ENCODE data around the gene MN1. TPM values are rescaled to one million over a fixed set of nuclear protein-coding genes. Genes with fewer than 3 reads are reported as not detected.

Gene MN1
- total and polyA plus RNA-seq, 8 donors, result 0.50 to 6.4 (median 2.8) TPM

- Histone ChIP-seq H3K9me3 (no peaks in the 10 kb centered on the region), H3K4me1 (peaks cover 13 to 38% (median 26%) of the 10 kb centered on the region in 4 donors), H3K4me3 (no peak overlapping the region), H3K27ac (peak overlapping the region in 4 of 5 donors; percentile 26 to 74 (median 68)), H3K36me3 (no peaks in the 10 kb centered on the region), H3K27me3 (no peaks in the 10 kb centered on the region)
- intact Hi-C loops (cut with DNase I; ENCODE audit: low total_unique reads), result no loop called here
- no peak for DNase-seq
- WGBS, 5 donors, result 32 to 54% (median 41%) methylated on average over 4 of the region's 4 CpGs
- TF ChIP-seq POLR2AphosphoS5 (IDR thresholded peaks at IDR 0.05) (no peak), POLR2A (IDR thresholded peaks at IDR 0.05) (no peak), EP300 (IDR thresholded peaks at IDR 0.05) (no peak)
- TF ChIP-seq, protein P1, sequence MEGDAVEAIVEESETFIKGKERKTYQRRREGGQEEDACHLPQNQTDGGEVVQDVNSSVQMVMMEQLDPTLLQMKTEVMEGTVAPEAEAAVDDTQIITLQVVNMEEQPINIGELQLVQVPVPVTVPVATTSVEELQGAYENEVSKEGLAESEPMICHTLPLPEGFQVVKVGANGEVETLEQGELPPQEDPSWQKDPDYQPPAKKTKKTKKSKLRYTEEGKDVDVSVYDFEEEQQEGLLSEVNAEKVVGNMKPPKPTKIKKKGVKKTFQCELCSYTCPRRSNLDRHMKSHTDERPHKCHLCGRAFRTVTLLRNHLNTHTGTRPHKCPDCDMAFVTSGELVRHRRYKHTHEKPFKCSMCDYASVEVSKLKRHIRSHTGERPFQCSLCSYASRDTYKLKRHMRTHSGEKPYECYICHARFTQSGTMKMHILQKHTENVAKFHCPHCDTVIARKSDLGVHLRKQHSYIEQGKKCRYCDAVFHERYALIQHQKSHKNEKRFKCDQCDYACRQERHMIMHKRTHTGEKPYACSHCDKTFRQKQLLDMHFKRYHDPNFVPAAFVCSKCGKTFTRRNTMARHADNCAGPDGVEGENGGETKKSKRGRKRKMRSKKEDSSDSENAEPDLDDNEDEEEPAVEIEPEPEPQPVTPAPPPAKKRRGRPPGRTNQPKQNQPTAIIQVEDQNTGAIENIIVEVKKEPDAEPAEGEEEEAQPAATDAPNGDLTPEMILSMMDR (IDR thresholded peaks at IDR 0.05), result no peak
These were observed 53.2 kb downstream of the MN1 start for GRCh38 chr22:27748349-27748748.

GRCh38 chr22:27747396-27748221 is 53.9 kb downstream of the MN1 start:
- H3K4me3 ChIP-seq, result no peak overlapping the region
- no peaks in the 10 kb centered on the region for H3K27me3 ChIP-seq
- H3K36me3 ChIP-seq, result no peaks in the 10 kb centered on the region
- WGBS, 5 donors, result 84 to 88% (median 86%) methylated on average over 13 of the region's 13 CpGs
- H3K4me1 ChIP-seq, result peaks cover 13 to 31% (median 22%) of the 10 kb centered on the region in 4 donors
- DNase-seq, result no peak
- TF ChIP-seq, protein P1 (IDR thresholded peaks at IDR 0.05), result peak in 1 of 7 experiments; percentile 10
- no peak for TF ChIP-seq POLR2A (IDR thresholded peaks at IDR 0.05)
- H3K9me3 ChIP-seq, result no peaks in the 10 kb centered on the region
- intact Hi-C loops (cut with DNase I; ENCODE audit: low total_unique reads), result no loop called here
- peak overlapping the region in 4 of 5 donors; percentile 26 to 74 (median 68) for H3K27ac ChIP-seq

DNA sequence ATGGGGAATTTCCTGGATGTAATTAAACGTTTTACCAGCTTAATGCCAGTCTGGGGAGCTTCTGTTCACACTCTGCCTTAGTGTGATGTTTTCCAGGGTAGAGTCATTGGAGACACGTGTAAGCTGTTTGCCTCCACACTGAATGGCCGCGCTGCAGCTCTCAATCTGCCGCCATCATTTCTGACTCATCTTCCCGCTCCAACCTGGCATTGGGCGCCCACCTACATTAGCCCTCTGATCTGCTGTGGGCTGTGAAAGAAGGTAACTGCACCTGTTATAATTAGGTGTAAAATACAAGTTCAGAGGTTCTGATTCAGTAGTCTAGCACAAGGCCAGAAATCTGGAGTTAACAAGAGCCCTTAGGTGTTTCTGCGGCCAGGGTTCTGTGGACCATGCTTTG is 54.6 kb downstream of the MN1 start:
- intact Hi-C loops (cut with DNase I; ENCODE audit: low total_unique reads), result no loop called here
- Histone ChIP-seq H3K27me3 (no peaks in the 10 kb centered on the region), H3K36me3 (no peaks in the 10 kb centered on the region), H3K27ac (peak overlapping the region in 2 of 5 donors; percentile 29 to 74), H3K4me1 (peaks cover 13 to 27% (median 21%) of the 10 kb centered on the region in 4 donors), H3K4me3 (no peak overlapping the region), H3K9me3 (no peaks in the 10 kb centered on the region)
- 84 to 92% (median 88%) methylated on average over 8 of the region's 8 CpGs for WGBS, 5 donors
- TF ChIP-seq EP300 (IDR thresholded peaks at IDR 0.05) (no peak), POLR2AphosphoS5 (IDR thresholded peaks at IDR 0.05) (no peak), POLR2A (IDR thresholded peaks at IDR 0.05) (no peak)
- TF ChIP-seq, protein P1 (IDR thresholded peaks at IDR 0.05), result no peak
- no peak for DNase-seq

DNA sequence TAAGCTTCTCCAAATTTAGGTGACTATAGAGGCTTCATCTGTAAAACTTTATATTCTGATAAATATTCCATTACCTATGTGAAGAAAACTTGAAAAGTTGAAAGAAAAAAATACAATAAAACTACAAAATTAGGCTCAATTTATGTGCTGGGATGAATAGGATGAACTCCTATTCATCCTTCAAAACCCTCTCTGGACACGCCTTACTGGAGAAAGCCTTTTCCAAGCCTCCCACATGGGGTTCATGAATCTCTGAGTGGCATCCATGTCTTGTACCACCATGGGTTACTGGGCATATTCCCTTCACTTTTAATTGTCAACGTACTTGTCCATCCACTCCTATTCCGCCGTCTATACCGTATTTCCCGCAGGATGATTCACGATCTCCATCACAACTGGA is 55.7 kb downstream of the MN1 start:
- Histone ChIP-seq H3K4me3 (no peak overlapping the region), H3K4me1 (peaks cover 13 to 26% (median 19%) of the 10 kb centered on the region in 4 donors), H3K27me3 (no peaks in the 10 kb centered on the region), H3K36me3 (no peaks in the 10 kb centered on the region), H3K27ac (no peak overlapping the region), H3K9me3 (peaks cover 0 to 3% (median under 1%) of the 10 kb centered on the region in 4 donors)
- no peak for DNase-seq
- intact Hi-C loops (cut with DNase I; ENCODE audit: low total_unique reads), result no loop called here
- WGBS, 5 donors, result 96 to 98% (median 97%) methylated on average over 7 of the region's 7 CpGs
- TF ChIP-seq, protein P1 (IDR thresholded peaks at IDR 0.05), result no peak
- no peak for TF ChIP-seq POLR2A (IDR thresholded peaks at IDR 0.05)
- no peak for TF ChIP-seq EP300 (IDR thresholded peaks at IDR 0.05)
- no peak for TF ChIP-seq POLR2AphosphoS5 (IDR thresholded peaks at IDR 0.05)
